PC-9 (cell line): ENCODE measurements around the gene JAK1. TPM values are rescaled to one million over a fixed set of nuclear protein-coding genes. Genes with fewer than 3 reads are reported as not detected.

ENCODE experiments used
- BruUV-seq: library from RNA; stranded (reverse); fragments of 400-500 nt; replicated peaks from 2 replicates; lab custom pipeline; 2021; lab: Mats Ljungman, UMichigan
- CTCF ChIA-PET: fragments of 300-600 bp; sonication (Branson Sonifier 250); formaldehyde crosslinking; loops from one replicate; lab custom pipeline; 2022; ENCODE audit warnings: antibody characterized with exemption; lab: Charles Lee
- POLR2A ChIA-PET: fragments of 300-600 bp; sonication (Branson Sonifier 250); formaldehyde crosslinking; loops from one replicate; lab custom pipeline; 2022; ENCODE audit warnings: antibody characterized with exemption; ENCODE audit not compliant: unreplicated experiment; lab: Charles Lee
- DNase-seq, 2 experiments: peaks; one replicate each; pipeline versions ENCODE4 v3.0.0 to v3.0.0-alpha.2; 2015 to 2022; ENCODE audit warnings: mixed read lengths in 1 of 2
- H2AFZ ChIP-seq: fragments of 200-600 bp; sonication (generic); 2 replicates; pipeline ENCODE4 v1.8.1; 2017; ENCODE audit warnings: antibody characterized with exemption
- H3F3A ChIP-seq: fragments of 200-600 bp; sonication (generic); 2 replicates; pipeline ENCODE4 v1.8.1; 2017; ENCODE audit warnings: antibody characterized with exemption, mild to moderate bottlenecking, low read depth; ENCODE audit not compliant: insufficient read depth
- H3K27ac ChIP-seq: fragments of 200-600 bp; sonication (generic); 2 replicates; pipeline ENCODE4 v1.6.1; 2016; ENCODE audit warnings: mixed run types
- H3K27me3 ChIP-seq: fragments of 200-600 bp; sonication (generic); 2 replicates; pipeline ENCODE4 v1.6.1; 2016; ENCODE audit warnings: low read depth, mixed run types; ENCODE audit not compliant: insufficient read depth
- H3K36me3 ChIP-seq: fragments of 200-600 bp; sonication (generic); 2 replicates; pipeline ENCODE4 v1.6.1; 2016; ENCODE audit warnings: low read depth, mixed run types
- H3K4me1 ChIP-seq: fragments of 200-600 bp; sonication (generic); replicated peaks from 2 replicates; pipeline ENCODE4 v1.6.1; 2016; ENCODE audit warnings: mixed run types; ENCODE audit not compliant: insufficient read depth
- H3K4me2 ChIP-seq: fragments of 200-600 bp; sonication (generic); 2 replicates; pipeline ENCODE4 v1.6.1; 2017; ENCODE audit warnings: mixed run types
- H3K4me3 ChIP-seq: fragments of 200-600 bp; sonication (generic); 2 replicates; pipeline ENCODE4 v1.6.1; 2016; ENCODE audit warnings: mixed run types
- H3K79me2 ChIP-seq: fragments of 200-600 bp; sonication (generic); 2 replicates; pipeline ENCODE4 v1.6.1; 2017; ENCODE audit warnings: low read depth, mixed run types
- H3K9me2 ChIP-seq: fragments of 200-600 bp; sonication (generic); 2 replicates; pipeline ENCODE4 v1.8.1; 2017; ENCODE audit warnings: mild to moderate bottlenecking; ENCODE audit not compliant: insufficient read depth
- H3K9me3 ChIP-seq: fragments of 200-600 bp; sonication (generic); 2 replicates; pipeline ENCODE4 v1.8.1; 2016; ENCODE audit warnings: low read depth; ENCODE audit not compliant: insufficient read depth
- H4K20me1 ChIP-seq: fragments of 200-600 bp; sonication (generic); 2 replicates; pipeline ENCODE4 v1.8.1; 2017; ENCODE audit not compliant: insufficient read depth
- CTCF ChIP-seq: fragments of 200-600 bp; sonication (generic); conservative IDR thresholded peaks from 2 replicates; pipeline ENCODE4 v1.6.1; 2017; ENCODE audit warnings: mixed run types, antibody characterized with exemption, mild to moderate bottlenecking, moderate library complexity
- EZH2 ChIP-seq: fragments of 200-600 bp; sonication (generic); IDR thresholded peaks from 2 replicates; pipeline ENCODE4 v1.8.0; 2017; ENCODE audit warnings: antibody characterized with exemption, low read depth
- intact Hi-C: fragments of 100-400 bp; cut with micrococcal nuclease; formaldehyde crosslinking; loops from one replicate; pipeline ENCODE4 v1.10.0; 2022; ENCODE audit not compliant: unreplicated experiment
- total RNA-seq: library from RNA; stranded (reverse); gene quantifications from 2 replicates; pipeline ENCODE4 v1.2.3, GENCODE V29; 2021

Gene JAK1
- total RNA-seq, 1 experiment from 2014 or later = 88.5 TPM

GRCh38 chr1:64896551-64896950 lies 69.8 kb downstream of the JAK1 start:
- no peak overlapping the region for H2AFZ ChIP-seq
- peaks cover 47% of the 10 kb centered on the region for H3F3A ChIP-seq
- H4K20me1 ChIP-seq = peaks cover 11% of the 10 kb centered on the region; the same call in 1 of the 2 replicates
- BruUV-seq = no TSS peak
- DNase-seq = no peak
- POLR2A ChIA-PET = no interaction called here
- H3K27me3 ChIP-seq = no peaks in the 10 kb centered on the region
- H3K79me2 ChIP-seq = peaks cover 79% of the 10 kb centered on the region
- no peaks in the 10 kb centered on the region for H3K9me3 ChIP-seq
- 0 out of 2 replicates have a peak overlapping the region, but pooled peaks have one; percentile 57 for H3K4me2 ChIP-seq
- CTCF ChIA-PET = no interaction called here
- intact Hi-C loops = loop anchor here (5.0 kb wide), 2 partner anchors 86 to 526 kb away; partner anchors contain the start of genes LEPR and LEPROT
- H3K36me3 ChIP-seq = no peaks in the 10 kb centered on the region
- H3K9me2 ChIP-seq = no peaks in the 10 kb centered on the region
- peak overlapping the region; percentile 95 for H3K27ac ChIP-seq
- H3K4me1 ChIP-seq = peaks cover 46% of the 10 kb centered on the region
- TF ChIP-seq CTCF (no peak), EZH2 (no peak)
- H3K4me3 ChIP-seq = no peak overlapping the region

GRCh38 chr1:64895500-64895899 lies 70.8 kb downstream of the JAK1 start:
- CTCF ChIA-PET = interaction anchor here (1.0 kb wide), 1 partner anchor 11 kb away, joined by 4 read pairs; no protein-coding TSS in a partner anchor
- H2AFZ ChIP-seq = no peak overlapping the region
- no peak for DNase-seq
- H3K9me3 ChIP-seq = no peaks in the 10 kb centered on the region
- H3K79me2 ChIP-seq = peaks cover 76% of the 10 kb centered on the region
- H3K4me2 ChIP-seq = no peak overlapping the region
- H3K9me2 ChIP-seq = no peaks in the 10 kb centered on the region
- no peaks in the 10 kb centered on the region for H3K36me3 ChIP-seq
- POLR2A ChIA-PET = no interaction called here
- H3K27me3 ChIP-seq = no peaks in the 10 kb centered on the region
- H3K27ac ChIP-seq = no peak overlapping the region
- peaks cover 11% of the 10 kb centered on the region; the same call in 1 of the 2 replicates for H4K20me1 ChIP-seq
- H3K4me3 ChIP-seq = no peak overlapping the region
- H3K4me1 ChIP-seq = peaks cover 40% of the 10 kb centered on the region
- intact Hi-C loops = loop anchor here (5.0 kb wide), 2 partner anchors 87 to 527 kb away; partner anchors contain the start of genes LEPR and LEPROT
- peaks cover 41% of the 10 kb centered on the region for H3F3A ChIP-seq
- TF ChIP-seq EZH2 = no peak
- no peak for TF ChIP-seq CTCF
- no TSS peak for BruUV-seq

DNA sequence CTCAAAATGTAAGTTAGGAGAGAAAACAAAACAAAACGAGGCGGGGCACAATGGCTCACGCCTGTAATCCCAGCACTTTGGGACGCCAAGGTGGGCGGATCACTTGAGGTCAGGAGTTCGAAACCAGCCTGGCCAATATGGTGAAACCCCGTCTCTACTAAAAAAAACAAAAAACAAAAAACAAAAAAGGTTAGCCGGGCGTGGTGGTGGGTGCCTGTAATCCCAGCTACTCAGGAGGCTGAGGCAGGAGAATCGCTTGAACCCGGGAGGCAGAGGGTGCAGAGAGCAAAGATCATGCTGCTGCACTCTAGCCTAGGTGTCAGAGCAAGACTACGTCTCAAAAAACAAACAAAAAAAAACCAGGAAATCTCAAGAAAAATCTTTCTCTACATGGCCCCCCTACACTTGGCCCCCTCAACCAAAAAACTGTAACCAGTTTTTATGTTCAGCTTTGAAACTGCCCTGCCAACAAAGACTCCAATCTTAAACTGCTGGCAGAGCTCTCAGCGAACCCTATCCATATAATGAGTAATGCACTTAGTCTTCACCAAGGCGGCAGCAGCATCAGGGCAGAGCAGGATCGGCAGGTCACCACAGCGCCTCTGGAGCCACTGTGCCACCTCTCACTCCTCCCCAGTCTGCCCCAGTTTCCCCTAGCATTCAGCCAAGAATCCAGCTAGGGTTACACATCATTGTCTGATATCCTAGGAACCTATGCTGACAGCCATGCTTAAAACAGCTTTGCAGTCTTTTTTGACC lies 71.7 kb downstream of the JAK1 start:
- intact Hi-C loops = loop anchor here (5.0 kb wide), 2 partner anchors 88 to 528 kb away; partner anchors contain the start of genes LEPR and LEPROT

More for the DNA sequence above, 71.7 kb downstream of the JAK1 start:
- peaks cover 11% of the 10 kb centered on the region; the same call in 1 of the 2 replicates for H4K20me1 ChIP-seq
- no peaks in the 10 kb centered on the region for H3K36me3 ChIP-seq
- H3F3A ChIP-seq = peaks cover 32% of the 10 kb centered on the region
- no peak overlapping the region for H3K27ac ChIP-seq
- TF ChIP-seq CTCF (no peak), EZH2 (no peak)
- peaks cover 31% of the 10 kb centered on the region for H3K4me1 ChIP-seq
- H3K27me3 ChIP-seq = no peaks in the 10 kb centered on the region
- no TSS peak for BruUV-seq
- H3K9me2 ChIP-seq = no peaks in the 10 kb centered on the region
- no peak overlapping the region for H3K4me3 ChIP-seq
- CTCF ChIA-PET = interaction anchor here (1.0 kb wide), 1 partner anchor 12 kb away, joined by 4 read pairs; no protein-coding TSS in a partner anchor
- H3K4me2 ChIP-seq = no peak overlapping the region
- POLR2A ChIA-PET = interaction anchor here (0.5 kb wide), 1 partner anchor 88 kb away, joined by 3 read pairs; no protein-coding TSS in a partner anchor
- no peak overlapping the region for H2AFZ ChIP-seq
- no peak for DNase-seq
- peaks cover 71% of the 10 kb centered on the region for H3K79me2 ChIP-seq
- no peaks in the 10 kb centered on the region for H3K9me3 ChIP-seq
